HG02870 (cell line): ENCODE results near the gene STAC2.

ENCODE experiments used
- ATAC-seq: cut with Tn5 transposase; IDR thresholded peaks from one replicate; pipeline ENCODE4 v1.9.1; 2021; ENCODE audit warnings: mild to moderate bottlenecking, moderate library complexity; ENCODE audit not compliant: unreplicated experiment

The STAC2 gene

DNA sequence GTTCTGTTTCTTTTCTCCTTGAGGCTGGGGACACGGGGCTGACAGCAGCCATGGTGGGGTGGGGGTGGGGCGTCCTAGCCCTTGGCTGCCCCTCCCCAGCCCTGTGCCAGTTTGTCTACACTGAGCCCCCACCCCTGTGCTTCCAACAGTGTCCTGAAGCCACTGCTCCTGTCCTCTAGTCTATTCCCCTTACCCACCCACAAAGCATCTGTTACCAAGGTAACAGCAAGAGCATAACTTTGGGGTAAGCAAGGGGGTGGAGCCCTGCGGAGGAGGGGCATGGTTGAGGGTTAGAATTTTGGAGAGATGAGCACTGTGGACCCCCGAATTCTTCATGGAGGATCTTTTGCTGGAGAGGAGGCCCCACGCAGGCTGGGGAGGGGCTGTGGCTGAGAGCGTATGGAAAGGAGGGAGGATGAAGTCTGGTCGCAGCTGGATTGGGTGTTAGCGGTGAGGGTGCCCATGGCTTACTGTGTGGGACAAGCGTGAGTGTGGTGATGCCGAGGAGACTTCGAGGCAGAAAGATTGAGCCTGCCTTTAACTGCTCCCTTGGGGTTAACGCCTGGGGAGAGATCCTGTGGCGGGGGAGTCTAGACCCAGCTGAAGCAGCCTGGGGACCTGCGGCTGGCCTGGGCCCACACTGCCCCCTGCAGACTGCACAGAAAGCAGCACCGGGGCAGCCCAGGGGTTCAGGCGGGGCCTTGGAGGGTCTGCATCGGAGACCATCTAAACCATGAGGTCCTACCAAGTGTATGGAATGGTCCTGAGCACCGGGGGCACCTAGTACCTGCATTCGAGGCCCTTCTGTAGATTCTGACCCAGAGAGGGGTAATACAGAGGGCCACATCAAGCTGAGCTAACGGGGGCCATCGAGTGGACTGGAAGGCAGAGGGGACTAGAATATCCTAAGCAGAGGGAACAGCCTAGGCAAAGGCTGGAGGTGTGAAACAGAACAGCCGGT, 6.1 kb upstream of the STAC2 start:
- no peak for ATAC-seq

DNA sequence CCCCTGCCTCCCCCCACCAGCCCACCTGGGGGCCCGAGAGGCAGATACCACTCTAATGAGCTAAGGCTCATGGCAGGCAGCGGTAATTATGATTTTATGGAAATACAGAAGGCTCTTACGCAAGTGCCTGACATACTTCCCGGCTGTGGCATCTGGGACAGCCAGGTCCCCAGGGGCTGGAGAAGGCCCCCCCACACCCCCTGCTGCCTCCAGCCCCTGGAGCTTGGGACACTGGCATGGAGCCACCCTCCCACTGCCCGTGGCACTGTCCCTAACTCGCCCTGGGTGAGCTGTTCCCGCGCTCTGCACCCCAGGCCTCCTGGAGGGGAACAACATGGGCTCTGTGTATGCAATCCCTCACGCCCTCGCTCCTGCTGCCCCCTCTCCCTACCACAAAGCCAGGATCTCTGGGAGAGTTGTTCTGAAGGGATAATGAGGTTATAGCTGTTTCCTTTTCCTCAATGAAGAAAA, 5.4 kb upstream of the STAC2 start:
- no peak for ATAC-seq

DNA sequence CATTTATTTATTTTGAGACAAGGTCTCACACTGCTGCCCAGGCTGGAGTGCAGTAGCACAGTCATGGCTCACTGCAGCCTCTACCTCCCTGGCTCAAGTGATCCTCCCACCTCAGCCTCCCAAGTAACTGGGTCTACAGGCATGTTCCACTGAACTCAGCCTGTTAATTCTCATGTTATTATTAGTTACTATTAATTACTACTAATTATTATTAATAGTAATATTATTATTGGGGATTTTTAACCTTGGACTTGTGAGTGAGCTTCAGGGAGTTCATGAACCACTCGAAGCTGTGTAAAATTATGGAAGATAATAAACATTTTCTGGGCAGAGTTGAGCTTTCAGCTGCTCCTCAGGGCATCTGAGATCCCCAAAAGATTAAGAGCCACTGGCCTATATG, 4.6 kb upstream of the STAC2 start:
- no peak for ATAC-seq

DNA sequence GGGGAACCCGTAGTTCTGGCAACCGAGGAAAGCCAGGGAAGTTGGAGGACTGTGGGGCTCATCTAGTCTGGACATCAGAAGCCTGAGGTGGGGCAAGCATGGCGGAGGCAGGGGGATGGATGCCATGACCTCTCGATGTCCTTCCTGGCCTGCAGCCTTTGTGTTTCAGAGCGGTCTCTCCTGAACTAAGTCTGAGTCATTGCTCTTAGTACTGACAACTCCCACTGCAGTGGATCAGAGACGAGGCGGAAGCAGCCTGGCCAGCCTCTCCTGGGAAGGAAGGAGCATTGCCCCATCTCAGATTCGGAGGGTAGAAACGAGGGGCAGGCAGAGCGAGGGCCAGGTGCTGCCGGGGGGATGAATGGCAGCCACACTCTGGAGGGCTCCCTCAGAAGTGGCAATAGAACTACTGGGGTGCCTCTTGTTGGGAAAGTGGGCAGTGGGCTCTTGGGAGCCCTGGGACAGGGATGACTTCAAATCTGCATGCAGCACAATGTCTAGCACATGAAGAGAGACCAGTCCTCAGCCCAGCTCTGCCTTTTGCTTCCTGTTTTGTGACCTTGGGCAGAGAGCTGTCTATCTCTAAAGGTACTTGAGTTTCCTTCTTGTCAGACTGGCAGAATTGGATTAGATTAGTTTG, 3.6 kb upstream of the STAC2 start:
- no peak for ATAC-seq

DNA sequence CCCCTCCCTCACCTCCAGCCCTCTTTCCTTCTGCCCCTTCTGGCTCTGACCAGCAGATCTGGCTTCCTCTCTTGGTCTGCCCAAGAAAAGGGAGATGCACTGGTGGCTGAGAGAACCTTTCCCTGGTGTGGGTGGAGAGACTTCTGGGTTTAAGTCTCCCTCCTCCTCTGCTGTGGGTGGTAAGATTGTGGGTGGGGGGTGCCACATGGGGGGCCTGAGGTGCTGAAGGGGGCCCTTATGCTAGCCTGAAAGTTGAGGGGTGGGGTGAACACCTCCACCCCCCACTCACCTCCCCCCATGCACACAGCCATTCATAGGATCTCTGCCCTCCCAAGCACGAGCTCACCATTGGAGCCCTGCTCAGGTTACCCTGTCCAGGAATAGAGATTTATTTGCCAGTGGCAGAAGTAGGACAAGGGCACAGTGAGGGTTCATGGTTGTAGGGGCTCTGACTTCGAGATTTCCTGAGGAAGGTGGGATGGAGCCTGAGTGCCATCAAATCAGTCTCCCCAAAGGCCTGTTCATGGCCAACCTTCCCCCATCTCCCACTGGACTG, 1.7 kb upstream of the STAC2 start:
- no peak for ATAC-seq

DNA sequence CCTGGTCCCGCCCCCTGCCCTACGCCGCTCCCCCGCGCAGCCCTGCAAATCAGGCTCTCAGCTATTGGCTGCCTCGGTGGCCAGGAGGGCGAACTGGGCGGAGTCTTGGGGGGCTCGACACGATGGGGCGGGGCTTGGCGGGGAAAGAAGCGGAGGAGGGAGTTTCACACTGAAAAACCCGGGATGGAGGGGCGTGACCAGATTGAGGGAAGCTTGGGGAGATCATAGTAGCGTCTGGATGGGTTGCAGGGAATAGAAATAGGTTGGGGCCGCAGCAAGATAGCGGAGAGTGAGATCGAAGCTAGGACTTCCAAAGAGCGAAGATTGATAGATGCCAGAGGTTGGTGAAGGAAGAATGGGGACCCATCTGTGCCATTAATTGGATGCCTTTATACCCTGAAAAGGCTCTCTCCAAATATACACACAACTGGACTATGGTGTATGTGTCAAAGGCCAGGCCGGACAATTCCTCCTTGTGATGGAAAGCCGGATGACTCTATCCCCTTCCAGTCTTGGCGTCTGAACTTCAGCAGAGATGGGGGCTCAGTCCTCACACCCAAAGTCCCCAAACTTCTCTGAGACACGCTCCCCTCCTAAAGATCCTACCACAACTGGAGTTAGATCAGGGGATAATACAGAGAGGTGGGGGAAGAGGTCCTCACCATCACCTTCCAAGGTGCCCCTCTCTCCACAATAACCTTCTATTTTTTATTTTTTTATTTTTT, 376 bp upstream of the STAC2 start:
- no peak for ATAC-seq

DNA sequence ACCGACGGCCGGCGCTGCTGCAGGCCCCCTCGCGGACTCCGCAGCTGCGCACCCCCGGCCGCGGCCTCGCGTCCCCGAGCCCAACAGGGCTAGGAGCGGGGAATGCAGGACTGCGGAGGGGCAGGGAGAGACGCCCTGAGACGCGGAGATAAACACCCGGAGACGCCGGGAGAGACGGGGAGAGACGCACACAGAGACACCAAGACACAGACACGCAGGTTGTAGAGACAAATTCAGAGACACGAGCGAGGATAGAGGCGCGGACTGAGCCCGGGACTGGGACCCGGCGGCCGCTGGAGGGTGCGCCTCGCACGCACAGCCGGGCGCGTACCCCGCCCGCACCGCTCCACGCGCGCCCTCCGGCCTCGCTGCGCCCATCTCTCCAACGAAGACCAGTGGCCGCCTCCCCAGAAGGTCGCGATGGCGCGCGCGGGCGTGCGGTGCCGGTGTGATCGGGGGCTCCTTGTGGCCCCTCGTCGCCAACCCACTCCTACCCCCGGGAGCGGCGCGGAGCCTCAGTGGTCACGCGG, 902 bp downstream of the STAC2 start:
- ATAC-seq, result no peak

DNA sequence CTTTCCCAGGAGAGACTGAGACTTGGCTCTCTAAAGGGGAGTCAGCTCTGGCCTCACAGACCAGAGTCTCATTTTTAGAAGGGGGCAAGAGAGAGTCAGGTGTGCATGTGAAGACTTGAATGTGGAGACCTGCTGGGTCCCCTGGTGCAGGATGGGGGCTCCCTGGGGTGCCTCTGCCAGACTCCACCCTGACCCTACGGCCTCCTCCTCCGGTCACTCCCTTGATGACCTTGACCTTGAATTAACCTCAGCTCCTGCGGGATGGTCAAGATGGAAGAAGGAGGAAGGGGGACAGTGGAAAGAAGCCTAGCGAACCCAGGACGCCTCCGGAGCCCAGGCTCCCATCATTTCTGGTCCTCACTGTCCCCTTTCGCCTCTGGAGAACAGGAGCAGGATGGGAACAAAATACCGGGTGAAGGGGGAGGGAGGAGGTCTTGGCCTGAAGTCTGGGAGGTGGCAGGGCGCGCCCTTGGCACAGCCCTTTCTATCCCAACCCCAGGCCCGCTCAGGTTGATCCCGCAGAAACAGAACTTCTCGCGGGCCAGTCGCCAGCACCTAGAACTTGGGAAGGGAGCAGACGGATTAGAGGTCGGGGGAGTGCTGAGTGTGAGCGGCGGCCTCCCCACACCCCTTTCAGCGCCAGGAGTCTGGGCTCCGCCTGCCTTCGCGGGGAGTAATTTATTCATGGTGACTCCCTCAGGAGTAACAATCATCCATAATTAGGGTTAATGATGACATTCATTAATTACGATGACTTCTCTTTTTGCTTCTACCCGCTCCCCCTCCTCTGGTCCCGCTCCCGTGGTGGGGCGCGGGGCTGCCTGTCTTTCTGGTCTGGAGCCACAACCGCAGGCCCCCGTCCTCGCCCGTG, 1.6 kb downstream of the STAC2 start:
- no peak for ATAC-seq

DNA sequence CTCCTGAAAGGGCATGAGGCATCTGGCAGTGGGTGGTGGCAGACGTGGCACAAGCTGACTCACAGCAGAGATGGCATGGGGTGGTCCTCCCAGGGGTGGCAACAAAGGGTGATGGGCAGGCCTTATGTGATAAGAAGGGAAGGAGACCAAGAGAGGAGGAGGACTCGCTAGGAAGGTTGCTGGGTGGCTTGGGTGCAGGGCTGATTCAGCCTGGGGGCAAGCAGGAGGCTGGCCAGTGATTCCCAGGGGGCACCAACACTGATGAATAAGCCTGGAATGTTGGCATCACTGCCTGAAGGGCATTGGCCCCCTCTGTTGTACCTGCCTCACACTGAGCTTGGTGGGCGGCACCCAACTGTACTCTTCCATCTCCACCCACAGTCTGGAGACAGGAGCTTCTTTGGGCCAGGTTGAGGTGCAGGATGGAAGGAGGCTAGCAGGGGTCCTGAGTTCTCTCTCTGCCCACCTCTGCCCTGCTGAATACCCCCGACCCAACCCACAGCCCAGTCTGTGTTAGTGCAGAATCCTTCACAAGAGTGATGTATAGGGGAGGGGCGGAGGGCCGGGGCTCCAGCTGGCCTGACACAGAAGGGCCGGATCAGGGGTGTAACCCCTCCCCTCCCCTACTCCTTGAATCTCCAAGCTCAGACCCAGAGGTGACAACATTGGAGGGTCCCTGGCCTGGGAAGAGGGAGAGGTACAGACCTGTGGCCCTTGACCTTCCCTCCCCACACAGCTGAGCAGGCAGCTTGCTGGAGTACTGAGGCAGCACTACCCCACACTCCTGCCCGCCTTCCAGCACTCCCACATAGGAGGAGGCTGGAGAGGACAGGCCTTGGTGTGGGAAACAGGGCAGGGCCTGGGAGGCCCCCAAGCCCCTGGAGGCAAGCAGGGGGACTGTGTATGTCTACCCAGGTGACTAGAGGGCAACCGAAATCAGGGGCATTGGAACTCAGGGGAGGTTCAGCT, 2.6 kb downstream of the STAC2 start:
- no peak for ATAC-seq

DNA sequence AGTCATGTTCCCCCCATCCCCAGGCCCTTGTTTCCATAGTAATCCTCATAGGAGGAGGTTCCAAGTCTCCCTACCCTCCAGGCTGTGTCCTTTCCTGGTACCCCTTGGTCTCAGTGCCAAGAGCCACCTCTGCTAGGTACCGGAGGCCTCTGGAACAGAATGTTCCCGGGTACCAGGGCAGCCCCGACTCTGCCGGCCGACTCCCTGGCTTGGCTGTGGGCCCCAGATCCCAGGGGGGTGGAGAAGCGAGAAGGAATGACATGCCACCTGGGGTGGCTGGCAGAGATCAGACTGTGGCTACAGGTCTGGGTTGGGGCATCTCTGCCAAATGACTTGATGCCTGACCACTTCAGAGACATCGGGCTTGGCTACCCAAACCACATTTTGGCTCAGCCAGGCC, 3.6 kb downstream of the STAC2 start:
- ATAC-seq, result no peak

DNA sequence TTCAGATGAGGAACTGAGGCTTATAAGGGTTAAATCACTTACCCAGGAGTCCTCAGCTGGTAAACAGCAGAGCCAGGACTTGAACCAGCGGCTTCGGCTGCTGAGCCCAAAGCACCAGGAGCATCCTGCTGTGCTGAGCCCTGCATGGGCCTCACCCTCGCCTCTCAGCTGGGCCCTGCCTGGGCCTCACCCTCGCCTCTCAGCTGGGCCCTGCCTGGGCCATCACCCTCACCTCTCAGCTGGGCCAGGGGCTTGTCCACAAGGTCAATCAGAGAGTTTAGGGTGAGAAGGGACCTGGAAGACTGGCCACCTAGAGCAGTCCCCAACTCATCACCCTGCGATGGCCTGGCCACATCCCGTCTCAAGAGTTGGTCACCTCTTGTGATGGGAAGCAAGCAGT, 4.2 kb downstream of the STAC2 start:
- ATAC-seq, result no peak

DNA sequence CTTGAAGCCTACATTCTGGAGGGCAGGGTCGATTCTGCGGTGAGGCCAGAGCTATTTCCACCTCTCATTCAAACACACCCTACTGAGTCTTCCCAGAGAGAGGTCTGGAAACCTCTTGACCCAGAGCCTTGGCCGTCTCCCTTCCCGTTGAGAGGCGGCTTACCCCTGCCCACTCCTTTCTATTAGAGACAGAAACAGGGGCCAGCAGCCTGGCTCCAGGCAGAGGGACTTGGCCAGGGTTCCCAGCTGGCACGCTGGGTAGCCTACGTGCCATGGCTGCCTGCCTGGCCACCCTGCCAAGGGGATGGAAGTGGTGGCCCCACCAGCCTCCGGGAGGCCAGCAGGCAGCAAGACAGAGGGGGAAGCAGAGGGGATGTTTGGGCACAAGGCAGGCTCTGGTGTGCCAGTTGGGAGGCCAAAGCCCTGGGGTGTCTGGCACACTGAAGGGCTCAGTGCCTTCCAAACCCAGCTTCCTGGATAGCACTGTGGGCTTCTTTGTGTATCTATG, 6.0 kb downstream of the STAC2 start:
- no peak for ATAC-seq

DNA sequence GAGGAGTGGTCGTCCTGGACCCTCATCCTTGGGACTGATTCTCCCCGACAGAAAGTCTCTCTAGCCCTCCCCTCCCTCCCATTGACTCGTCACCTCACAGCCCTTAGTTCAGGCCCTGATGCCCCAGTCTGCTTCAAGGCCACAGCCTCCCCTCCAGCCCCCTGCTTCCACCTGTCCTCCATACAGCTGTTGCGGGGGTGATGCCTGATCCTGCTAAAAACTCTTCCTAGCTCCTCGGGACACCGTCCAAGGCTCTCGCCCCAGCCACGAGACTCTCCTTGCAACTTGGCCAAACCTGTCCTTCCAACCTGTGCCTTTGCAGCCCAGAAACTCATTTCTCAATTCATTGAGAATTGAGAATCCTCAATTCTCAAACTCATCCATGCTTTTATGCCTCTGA, 6.8 kb downstream of the STAC2 start:
- ATAC-seq, result no peak

DNA sequence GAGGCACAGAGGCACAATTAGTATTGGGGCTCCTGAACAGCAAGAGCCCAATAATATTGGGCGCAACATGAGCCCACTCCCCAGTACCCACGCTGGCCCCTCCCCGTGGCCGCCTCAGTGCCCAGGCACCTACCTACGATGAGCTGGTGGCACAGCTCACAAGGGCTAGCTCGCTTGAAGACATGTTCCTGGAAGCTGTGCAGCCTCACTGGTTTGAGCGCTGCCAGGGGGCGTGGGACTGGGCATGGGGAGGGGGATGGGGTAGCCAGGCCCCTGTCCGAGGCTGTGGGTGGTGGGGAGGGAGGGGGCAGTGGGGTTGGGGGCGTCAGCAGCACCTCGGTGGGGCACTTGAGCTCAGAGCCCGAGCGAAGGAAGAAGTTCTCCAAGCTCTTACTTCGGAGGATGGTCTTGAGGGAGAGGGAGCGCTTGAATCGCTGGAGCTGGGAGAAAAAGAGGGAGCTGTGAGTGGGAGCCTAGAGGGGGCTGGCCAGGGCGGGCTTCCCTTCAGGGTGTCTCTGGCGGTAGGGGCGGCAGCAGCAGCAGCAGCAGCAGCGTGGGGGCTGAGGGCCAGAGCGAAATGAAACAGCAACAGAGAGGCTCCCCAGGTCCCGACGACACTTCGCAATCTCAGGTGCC, 7.9 kb downstream of the STAC2 start:
- no peak for ATAC-seq

DNA sequence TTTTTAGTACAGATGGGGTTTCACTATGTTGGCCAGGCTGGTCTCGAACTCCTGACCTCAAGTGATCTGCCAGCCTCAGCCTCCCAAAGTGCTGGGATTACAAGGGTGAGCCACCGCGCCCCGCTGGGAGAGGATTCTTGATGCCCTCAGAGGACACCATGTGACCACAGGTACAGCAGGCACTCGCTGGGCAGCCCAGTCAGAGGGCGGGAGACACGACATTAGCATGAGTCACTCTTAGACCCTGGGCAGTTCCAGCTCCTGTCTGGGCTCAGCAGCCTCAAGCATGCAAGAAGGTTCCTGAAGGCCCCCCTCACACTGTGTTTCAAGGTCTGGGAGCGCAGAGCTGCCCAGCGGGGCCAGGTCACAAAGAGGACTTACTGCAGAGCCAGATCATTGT, 11.9 kb downstream of the STAC2 start:
- no peak for ATAC-seq

DNA sequence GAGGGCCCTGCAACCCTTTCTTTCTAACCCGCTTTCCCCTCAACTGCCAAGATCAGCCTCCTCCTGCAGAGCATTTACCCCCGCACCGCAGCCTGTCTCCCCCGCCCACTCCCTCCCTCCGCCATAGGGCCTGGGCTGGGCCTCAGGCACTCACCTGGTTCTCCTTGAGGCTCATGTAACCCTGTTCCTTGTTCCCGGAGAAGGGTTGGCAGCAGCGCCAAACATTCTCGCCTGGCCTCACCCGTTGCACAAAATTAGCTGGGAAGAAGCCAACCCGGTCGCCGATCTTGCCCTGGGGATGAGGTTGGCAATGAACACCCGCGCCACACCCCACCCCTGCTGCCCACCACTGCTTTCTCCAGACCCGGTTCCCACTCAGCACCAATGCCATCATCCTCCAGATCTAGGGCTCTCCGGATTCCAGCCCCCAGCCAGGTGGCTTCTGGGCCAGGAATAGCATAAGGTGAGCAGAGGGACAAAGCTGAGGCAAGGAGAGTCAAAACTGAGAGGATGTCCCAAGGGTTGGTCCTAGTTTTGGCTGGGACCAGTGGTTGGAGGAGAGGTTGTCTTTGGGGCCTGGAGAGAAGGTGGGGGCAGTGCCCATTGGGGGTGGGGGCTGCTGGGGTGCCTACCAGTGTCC, 12.8 kb downstream of the STAC2 start:
- no peak for ATAC-seq

DNA sequence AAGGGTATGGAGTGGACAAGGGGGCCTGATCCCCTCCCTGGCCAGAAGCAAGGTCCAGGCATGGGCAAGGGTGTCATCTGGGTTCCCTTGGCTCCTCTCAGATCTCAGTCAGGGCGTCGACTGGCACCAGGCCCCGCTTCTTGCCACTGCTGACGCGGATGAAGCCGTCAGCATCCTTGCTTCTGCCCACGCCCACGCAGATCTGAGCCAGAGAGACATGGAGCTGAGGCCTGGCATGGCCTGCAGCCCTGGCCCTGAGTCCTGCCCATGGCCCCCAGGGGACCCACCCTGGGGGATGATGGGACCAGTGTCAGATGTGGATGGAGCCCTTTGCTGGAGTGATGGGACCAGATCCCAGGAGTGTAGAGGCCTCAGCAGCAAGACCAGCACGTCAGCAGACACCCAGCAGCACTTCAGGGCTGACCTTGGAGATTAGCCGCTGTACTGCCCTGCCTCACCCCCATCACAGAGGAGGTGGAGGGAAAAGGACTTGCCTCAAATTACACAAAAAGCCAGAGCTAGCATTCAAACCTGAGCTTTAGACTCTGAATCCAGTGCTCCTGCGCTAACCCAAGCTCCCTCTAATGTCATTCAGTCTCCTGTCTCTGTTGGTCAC, 13.4 kb downstream of the STAC2 start:
- no peak for ATAC-seq
